Tibial nerve (tissue), 3 donors: ENCODE data around the gene REPIN1.

Experiments used
- CTCF ChIP-seq, 5 experiments: fragments of 200-600 bp in 3 of 5; fragments of 450-650 bp in 2 of 5; sonication (generic) in 3 of 5; IDR thresholded peaks; one replicate each; pipeline ENCODE4 v1.5.1; 2016 to 2019; ENCODE audit warnings: antibody characterized with exemption in 5 of 5, mild to moderate bottlenecking in 3 of 5, moderate library complexity in 2 of 5
- POLR2A ChIP-seq, 2 donors: fragments of 450-650 bp; IDR thresholded peaks; one replicate each; pipeline ENCODE4 v1.6.1; 2017; ENCODE audit warnings: antibody characterized with exemption in 2 of 2, mild to moderate bottlenecking in 2 of 2, moderate library complexity in 2 of 2

GRCh38 chr7:150321788-150322113 is 46.9 kb upstream of the REPIN1 start:
- no peak for TF ChIP-seq POLR2A (IDR thresholded peaks at IDR 0.05)
- no peak for TF ChIP-seq CTCF (IDR thresholded peaks at IDR 0.05)
